SK-N-MC (cell line): ENCODE measurements around the gene CELSR3.

ENCODE experiments used
- EZH2 ChIP-seq: fragments of 200-600 bp; sonication (generic); IDR thresholded peaks from one replicate; pipeline ENCODE4 v1.6.1; 2017; ENCODE audit warnings: antibody characterized with exemption
- POLR2AphosphoS5 ChIP-seq: IDR thresholded peaks from 2 replicates; pipeline ENCODE4 v1.6.1; 2012; ENCODE audit warnings: mild to moderate bottlenecking, low read depth, low read length, borderline replicate concordance

DNA sequence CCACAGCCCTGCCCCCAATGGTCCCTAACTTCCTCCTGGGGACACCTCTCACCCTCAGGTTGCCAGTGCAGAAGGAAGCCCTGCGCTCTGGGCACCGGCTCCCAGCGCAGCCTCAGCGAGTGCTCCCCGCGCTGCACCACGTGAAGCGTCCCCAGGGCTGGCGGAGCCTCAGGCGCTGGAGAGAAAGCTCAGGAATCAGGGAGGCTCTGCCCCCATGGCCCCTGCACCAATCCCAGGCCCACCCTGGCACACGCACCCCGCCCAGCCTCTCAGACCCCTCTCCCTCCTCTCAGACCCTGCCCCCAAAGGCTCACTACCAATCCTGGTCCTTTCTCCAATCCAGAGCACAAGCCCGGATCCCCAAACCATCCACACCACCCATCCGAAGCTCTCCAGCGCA is 74.5 kb downstream of the CELSR3 start:
- TF ChIP-seq EZH2 (no peak), POLR2AphosphoS5 (no peak)
